HG03159 (cell line): ENCODE measurements around the gene TMC1.

ENCODE experiments used
- ATAC-seq: cut with Tn5 transposase; IDR thresholded peaks from one replicate; pipeline ENCODE4 v1.9.1; 2021; ENCODE audit warnings: mild to moderate bottlenecking, moderate library complexity; ENCODE audit not compliant: unreplicated experiment

Gene TMC1

GRCh38 chr9:72565535-72565934 is 44.1 kb downstream of the TMC1 start:
- no peak for ATAC-seq

DNA sequence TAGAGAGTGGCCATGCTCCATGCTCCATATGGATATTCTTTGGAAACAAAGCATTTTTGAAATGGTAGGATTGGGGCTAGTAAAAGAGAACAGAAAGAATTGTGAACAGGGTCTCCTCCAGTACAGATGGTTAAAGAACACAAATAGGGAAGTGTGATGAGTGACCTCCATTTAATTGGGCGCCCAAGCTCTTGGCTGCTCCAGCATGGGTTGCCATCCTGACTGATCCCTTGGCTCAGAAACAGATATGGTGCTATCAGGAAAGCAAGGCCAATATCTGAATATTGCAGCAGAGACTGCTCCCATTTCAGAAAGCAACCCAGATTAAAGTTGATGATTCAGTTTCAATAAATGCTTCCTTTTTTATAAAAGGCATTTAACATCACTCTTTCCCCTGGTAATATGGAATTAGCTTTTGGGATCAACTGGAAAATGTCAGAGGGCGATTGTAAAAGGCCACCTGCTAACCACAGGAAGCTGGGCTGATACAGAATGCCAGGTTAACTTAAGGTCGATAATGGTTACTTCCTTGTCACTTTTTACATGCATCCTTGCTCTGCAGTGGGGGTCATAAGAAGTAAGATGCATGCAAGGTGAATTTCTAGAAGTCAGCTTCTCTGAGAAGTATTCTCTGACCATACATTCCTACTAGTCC is 52.9 kb downstream of the TMC1 start:
- ATAC-seq = no peak

DNA sequence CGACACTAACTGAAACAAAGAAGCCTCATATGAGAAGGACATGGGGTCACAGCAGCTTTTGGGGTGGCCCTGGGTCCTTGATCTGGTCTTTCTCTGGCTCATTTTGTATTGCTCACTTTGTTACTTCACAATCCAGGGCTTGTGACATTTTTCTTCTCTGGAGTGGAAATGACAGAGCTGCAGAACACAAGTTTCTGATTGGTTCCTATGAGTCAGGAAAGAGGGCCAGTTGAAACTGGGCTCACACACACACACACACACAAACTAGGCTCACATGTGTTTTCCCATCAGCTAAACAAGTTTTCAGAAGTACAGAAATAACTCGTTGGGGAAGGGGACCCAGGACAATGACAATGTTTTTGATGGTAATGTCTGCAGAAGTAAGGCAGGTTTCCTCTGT is 54.3 kb downstream of the TMC1 start:
- no peak for ATAC-seq

- no peak for ATAC-seq
These were observed 54.7 kb downstream of the TMC1 start for GRCh38 chr9:72576087-72576486.

GRCh38 chr9:72577212-72577753 is 55.9 kb downstream of the TMC1 start:
- no peak for ATAC-seq

GRCh38 chr9:72579190-72579589 is 57.8 kb downstream of the TMC1 start:
- ATAC-seq = no peak

GRCh38 chr9:72579880-72580550 is 58.6 kb downstream of the TMC1 start:
- no peak for ATAC-seq

- ATAC-seq = no peak
These were observed 60.3 kb downstream of the TMC1 start for GRCh38 chr9:72581694-72582093.

GRCh38 chr9:72583370-72583769 is 62.0 kb downstream of the TMC1 start:
- no peak for ATAC-seq

- peak; percentile 60 for ATAC-seq
These were observed 65.2 kb downstream of the TMC1 start for GRCh38 chr9:72586388-72587130.

- ATAC-seq = no peak
These were observed 66.9 kb downstream of the TMC1 start for GRCh38 chr9:72588336-72588735.

GRCh38 chr9:72589667-72590521 is 68.5 kb downstream of the TMC1 start:
- ATAC-seq = no peak

GRCh38 chr9:72590824-72591223 is 69.4 kb downstream of the TMC1 start:
- ATAC-seq = no peak

- ATAC-seq = peak; percentile 77
These were observed 71.3 kb downstream of the TMC1 start for GRCh38 chr9:72592502-72593403.

GRCh38 chr9:72596451-72597180 is 75.2 kb downstream of the TMC1 start:
- no peak for ATAC-seq

DNA sequence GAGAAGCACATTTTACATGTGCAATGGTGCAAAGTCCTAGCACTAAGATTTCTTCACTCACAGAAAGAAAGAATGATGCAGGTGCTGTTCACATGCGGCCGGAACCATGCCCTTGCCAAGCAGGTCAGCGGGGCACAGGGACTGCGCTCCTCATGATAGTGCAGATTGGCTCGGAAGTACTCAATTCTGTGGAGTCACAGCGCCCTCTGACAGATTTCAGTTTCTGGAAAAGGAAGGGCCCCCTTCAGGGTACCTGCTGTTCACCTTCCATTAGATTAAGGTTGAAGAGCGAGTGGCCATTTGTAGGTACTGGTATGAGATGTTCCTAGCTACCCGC is 75.7 kb downstream of the TMC1 start:
- no peak for ATAC-seq

DNA sequence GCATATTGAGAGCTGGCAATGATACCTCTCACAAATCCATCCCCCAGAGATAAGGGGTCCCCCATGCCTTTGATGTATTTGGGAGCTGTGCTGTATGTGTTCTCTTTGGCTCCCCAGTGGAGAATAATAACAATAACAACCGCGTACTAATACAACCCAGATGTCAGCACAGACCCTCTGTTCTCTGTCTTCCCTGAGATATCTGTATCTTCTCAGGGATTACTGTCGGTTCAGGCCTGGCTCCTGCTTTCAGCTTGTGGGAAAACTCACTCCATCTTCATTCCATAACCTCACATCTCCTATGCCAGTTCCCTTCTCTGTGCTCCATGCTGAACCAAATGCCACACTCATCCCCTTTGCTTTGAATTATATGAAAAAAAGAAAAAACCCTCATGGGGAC is 76.2 kb downstream of the TMC1 start:
- ATAC-seq = no peak

GRCh38 chr9:72598639-72599038 is 77.2 kb downstream of the TMC1 start:
- no peak for ATAC-seq

DNA sequence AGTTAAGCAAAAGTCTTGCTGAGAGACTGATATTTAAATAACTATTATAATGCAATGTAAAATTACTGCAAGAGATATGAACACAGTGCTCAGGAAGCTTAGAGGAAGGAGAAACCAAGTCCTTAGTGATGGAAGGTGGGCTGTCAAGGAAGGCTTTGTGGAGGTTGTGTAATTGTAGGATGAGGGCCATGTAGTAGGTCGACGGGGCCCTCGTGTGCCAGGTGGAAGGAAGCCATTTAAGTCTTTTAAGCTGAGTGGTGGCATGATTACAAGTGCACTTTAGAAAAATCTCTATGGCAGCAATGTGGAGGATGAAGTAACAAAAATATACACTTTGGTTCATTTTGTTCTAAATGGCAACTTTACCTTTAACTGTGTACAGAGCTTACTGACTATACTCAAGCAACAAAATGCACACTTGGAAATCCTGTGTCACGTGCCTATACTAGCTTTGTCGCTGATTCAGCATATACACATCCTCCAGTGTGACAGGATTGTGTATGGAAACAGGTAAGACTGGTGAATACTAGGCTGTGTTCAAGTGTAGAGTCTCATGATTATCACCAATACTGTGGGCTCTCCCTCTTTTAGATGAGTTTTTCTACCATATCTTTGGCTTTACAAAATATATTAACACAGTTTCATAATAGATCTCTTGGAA is 78.6 kb downstream of the TMC1 start:
- no peak for ATAC-seq
